Liver (tissue), 9 donors: Measurements from ENCODE around the gene MLX. TPM values are rescaled to one million over a fixed set of nuclear protein-coding genes. Genes with fewer than 3 reads are reported as not detected.
A peak's percentile ranks its signal among the peaks of the same experiment; 100 is the strongest.

Experiments used
- DNase-seq: peaks from one replicate; pipeline ENCODE4 v3.0.0-alpha.2; 2017; ENCODE audit warnings: low spot score
- H3K27ac ChIP-seq, 2 donors: one replicate each; pipeline ENCODE4 v1.7.0; 2013; ENCODE audit warnings: inconsistent platforms in 2 of 2, low read length in 2 of 2, control low read depth in 1 of 2, low read depth in 1 of 2, mild to moderate bottlenecking in 1 of 2
- H3K27me3 ChIP-seq, 4 donors: one replicate each; pipeline versions ENCODE4 v1.6.1 to v1.7.0; 2013; ENCODE audit warnings: low read length in 3 of 4, inconsistent platforms in 1 of 4, mild to moderate bottlenecking in 1 of 4, moderate library complexity in 1 of 4; ENCODE audit not compliant: control insufficient read depth in 4 of 4, insufficient read depth in 4 of 4
- H3K36me3 ChIP-seq, 4 donors: one replicate each; pipeline versions ENCODE4 v1.6.1 to v1.7.0; 2013; ENCODE audit warnings: low read length in 3 of 4, mild to moderate bottlenecking in 3 of 4, low read depth in 1 of 4, moderate library complexity in 1 of 4; ENCODE audit not compliant: control insufficient read depth in 4 of 4, insufficient read depth in 3 of 4
- H3K4me1 ChIP-seq, 4 donors: one replicate each; pipeline versions ENCODE4 v1.6.1 to v1.7.0; 2013; ENCODE audit warnings: low read length in 3 of 4, mild to moderate bottlenecking in 3 of 4, moderate library complexity in 1 of 4; ENCODE audit not compliant: control insufficient read depth in 4 of 4, insufficient read depth in 4 of 4
- H3K4me3 ChIP-seq, 3 donors: one replicate each; pipeline versions ENCODE4 v1.6.1 to v1.7.0; 2013; ENCODE audit warnings: low read length in 3 of 3, control low read depth in 1 of 3, low read depth in 1 of 3, mild to moderate bottlenecking in 1 of 3
- H3K9ac ChIP-seq, 2 donors: one replicate each; pipeline ENCODE4 v1.7.0; 2013; ENCODE audit warnings: low read length in 2 of 2, mild to moderate bottlenecking in 2 of 2, moderate library complexity in 2 of 2, control low read depth in 1 of 2, low read depth in 1 of 2
- H3K9me3 ChIP-seq, 4 donors: one replicate each; pipeline versions ENCODE4 v1.6.1 to v1.7.0; 2013; ENCODE audit warnings: low read length in 3 of 4; ENCODE audit not compliant: control insufficient read depth in 4 of 4
- EGR1 ChIP-seq, 2 donors: IDR thresholded peaks; 2 replicates each; pipeline ENCODE4 v1.6.1; 2016 to 2018; ENCODE audit warnings: antibody characterized with exemption in 2 of 2, low read depth in 2 of 2
- FOXA1 ChIP-seq: IDR thresholded peaks from 2 replicates; pipeline ENCODE4 v1.6.1; 2016; ENCODE audit warnings: antibody characterized with exemption
- FOXA2 ChIP-seq: IDR thresholded peaks from 2 replicates; pipeline ENCODE4 v1.6.1; 2016; ENCODE audit warnings: antibody characterized with exemption
- GABPA ChIP-seq, 2 donors: IDR thresholded peaks in 1 of 2; conservative IDR thresholded peaks in 1 of 2; 2 replicates each; pipeline ENCODE4 v1.6.1; 2016; ENCODE audit warnings: antibody characterized with exemption in 2 of 2, mild to moderate bottlenecking in 1 of 2, moderate library complexity in 1 of 2
- HNF4A ChIP-seq, 2 donors: conservative IDR thresholded peaks; 2 replicates each; pipeline ENCODE4 v1.6.1; 2016; ENCODE audit warnings: antibody characterized with exemption in 2 of 2, mild to moderate bottlenecking in 2 of 2
- HNF4G ChIP-seq: IDR thresholded peaks from 2 replicates; pipeline ENCODE4 v1.6.1; 2016; ENCODE audit warnings: antibody characterized with exemption
- JUND ChIP-seq, 2 donors: IDR thresholded peaks; 2 replicates each; pipeline ENCODE4 v1.6.1; 2016; ENCODE audit warnings: antibody characterized with exemption in 2 of 2
- NR2F2 ChIP-seq: IDR thresholded peaks from 2 replicates; pipeline ENCODE4 v1.6.1; 2016; ENCODE audit warnings: antibody characterized with exemption
- RAD21 ChIP-seq, 2 donors: IDR thresholded peaks; 2 replicates each; pipeline ENCODE4 v1.6.1; 2016; ENCODE audit warnings: antibody characterized with exemption in 2 of 2, mild to moderate bottlenecking in 2 of 2
- RXRA ChIP-seq, 2 donors: IDR thresholded peaks; 2 replicates each; pipeline ENCODE4 v1.6.1; 2017 to 2018; ENCODE audit warnings: antibody characterized with exemption in 2 of 2, mild to moderate bottlenecking in 1 of 2
- SP1 ChIP-seq: IDR thresholded peaks from 2 replicates; pipeline ENCODE4 v1.6.1; 2018; ENCODE audit warnings: antibody characterized with exemption, mild to moderate bottlenecking
- TAF1 ChIP-seq: conservative IDR thresholded peaks from 2 replicates; pipeline ENCODE4 v1.6.1; 2016; ENCODE audit warnings: antibody characterized with exemption, mild to moderate bottlenecking
- YY1 ChIP-seq: IDR thresholded peaks from 2 replicates; pipeline ENCODE4 v1.6.1; 2016; ENCODE audit warnings: antibody characterized with exemption, mild to moderate bottlenecking
- WGBS: extraction: QIAGEN DNeasy Blood & Tissue Kit; methylation state at CpG from one replicate; pipeline ENCODE4 v1.1.7; 2013; 5-methylcytosine and 5-hydroxymethylcytosine counted together
- polyA plus RNA-seq, 2 donors: library from polyadenylated mRNA; stranded (reverse) in 1 of 2; unstranded in 1 of 2; fragments of 200-250 nt in 1 of 2; fragments of >200 nt in 1 of 2; fragmentation: Nextera tagmentation in 1 of 2; extraction: Ambion mirVana in 1 of 2; gene quantifications; one replicate each; pipeline versions ENCODE4 v1.2.1 to v1.2.3, GENCODE V29; 2013 to 2015
- total RNA-seq, 2 donors: library from RNA; depleted of rRNA; stranded (reverse); fragments of >200 nt; gene quantifications; one replicate each; pipeline ENCODE4 v1.2.3, GENCODE V29; 2014
- TF ChIP-seq, protein P1 (sequence below): IDR thresholded peaks from 2 replicates; pipeline ENCODE4 v1.6.1; 2016; ENCODE audit warnings: antibody characterized with exemption
- TF ChIP-seq, protein P2 (sequence below): fragments of 150-350 bp; IDR thresholded peaks from 2 replicates; pipeline ENCODE4 v1.5.1; 2017; ENCODE audit warnings: improper control_type of control experiment, low read depth, low read length; ENCODE audit not compliant: missing input control
- TF ChIP-seq, protein P3 (sequence below): IDR thresholded peaks from 2 replicates; pipeline ENCODE4 v1.6.1; 2016; ENCODE audit warnings: antibody characterized with exemption
- TF ChIP-seq, protein P4 (sequence below): IDR thresholded peaks from 2 replicates; pipeline ENCODE4 v1.6.1; 2016; ENCODE audit warnings: antibody characterized with exemption, mild to moderate bottlenecking
- TF ChIP-seq, protein P5 (sequence below): IDR thresholded peaks from 2 replicates; pipeline ENCODE4 v1.6.1; 2016; ENCODE audit warnings: antibody characterized with exemption
- donor health status: healthy.
- donor health status: healthy.
- donor health status: healthy.
- donor health status: healthy.
- donor health status: healthy.

The MLX gene
- total and polyA plus RNA-seq, 4 donors = 19.4 to 40.0 (median 32.1) TPM

DNA sequence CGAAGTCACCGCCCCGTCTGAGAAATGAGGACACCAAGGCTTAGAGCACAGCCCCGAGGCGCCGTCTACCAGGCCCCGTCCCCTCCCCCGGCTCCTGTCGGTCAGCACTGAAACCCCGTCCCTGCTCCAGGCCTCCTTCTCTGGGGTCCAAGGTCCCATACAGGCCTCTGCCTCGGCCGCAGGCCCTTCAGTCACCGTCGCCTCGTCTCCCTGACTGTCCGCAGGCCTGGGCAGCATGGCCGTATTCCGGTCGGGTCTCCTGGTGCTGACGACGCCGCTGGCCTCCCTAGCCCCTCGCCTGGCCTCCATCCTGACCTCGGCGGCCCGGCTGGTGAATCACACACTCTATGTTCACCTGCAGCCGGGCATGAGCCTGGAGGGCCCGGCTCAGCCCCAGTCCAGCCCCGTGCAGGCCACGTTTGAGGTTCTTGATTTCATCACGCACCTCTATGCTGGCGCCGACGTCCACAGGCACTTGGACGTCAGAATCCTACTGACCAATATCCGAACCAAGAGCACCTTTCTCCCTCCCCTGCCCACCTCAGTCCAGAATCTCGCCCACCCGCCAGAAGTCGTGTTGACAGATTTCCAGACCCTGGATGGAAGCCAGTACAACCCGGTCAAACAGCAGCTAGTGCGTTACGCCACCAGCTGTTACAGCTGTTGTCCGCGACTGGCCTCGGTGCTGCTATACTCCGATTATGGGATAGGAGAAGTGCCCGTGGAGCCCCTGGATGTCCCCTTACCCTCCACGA is 4.3 kb upstream of the MLX start:
- H3K4me1 ChIP-seq = peaks cover 15 to 56% (median 45%) of the 10 kb centered on the region in 4 donors

DNA sequence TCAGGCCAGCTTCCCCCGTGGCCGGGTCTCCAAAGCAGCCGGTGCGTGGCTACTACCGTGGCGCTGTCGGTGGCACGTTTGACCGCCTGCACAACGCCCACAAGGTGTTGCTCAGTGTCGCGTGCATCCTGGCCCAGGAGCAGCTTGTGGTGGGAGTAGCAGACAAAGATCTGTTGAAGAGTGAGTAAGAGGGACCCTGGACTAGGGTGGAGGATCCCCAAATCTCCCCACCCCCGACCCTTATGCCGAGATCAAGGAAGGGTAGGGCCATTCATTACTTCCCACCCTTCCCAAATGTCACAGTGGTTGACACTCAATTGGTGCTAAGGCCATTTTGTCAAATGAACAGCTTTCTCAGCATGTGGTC is 3.8 kb upstream of the MLX start:
- peak overlapping the region; percentile 85 to 86 for H3K27ac ChIP-seq
- no peak for TF ChIP-seq FOXA1
- TF ChIP-seq SP1 = no peak
- no peak for TF ChIP-seq TAF1
- no peak for TF ChIP-seq EGR1 (IDR thresholded peaks at IDR 0.05; ENCODE audit: low read depth in 2 of 2)
- TF ChIP-seq, protein P1, sequence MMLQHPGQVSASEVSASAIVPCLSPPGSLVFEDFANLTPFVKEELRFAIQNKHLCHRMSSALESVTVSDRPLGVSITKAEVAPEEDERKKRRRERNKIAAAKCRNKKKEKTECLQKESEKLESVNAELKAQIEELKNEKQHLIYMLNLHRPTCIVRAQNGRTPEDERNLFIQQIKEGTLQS = no peak
- TF ChIP-seq YY1 = no peak
- TF ChIP-seq, protein P2, sequence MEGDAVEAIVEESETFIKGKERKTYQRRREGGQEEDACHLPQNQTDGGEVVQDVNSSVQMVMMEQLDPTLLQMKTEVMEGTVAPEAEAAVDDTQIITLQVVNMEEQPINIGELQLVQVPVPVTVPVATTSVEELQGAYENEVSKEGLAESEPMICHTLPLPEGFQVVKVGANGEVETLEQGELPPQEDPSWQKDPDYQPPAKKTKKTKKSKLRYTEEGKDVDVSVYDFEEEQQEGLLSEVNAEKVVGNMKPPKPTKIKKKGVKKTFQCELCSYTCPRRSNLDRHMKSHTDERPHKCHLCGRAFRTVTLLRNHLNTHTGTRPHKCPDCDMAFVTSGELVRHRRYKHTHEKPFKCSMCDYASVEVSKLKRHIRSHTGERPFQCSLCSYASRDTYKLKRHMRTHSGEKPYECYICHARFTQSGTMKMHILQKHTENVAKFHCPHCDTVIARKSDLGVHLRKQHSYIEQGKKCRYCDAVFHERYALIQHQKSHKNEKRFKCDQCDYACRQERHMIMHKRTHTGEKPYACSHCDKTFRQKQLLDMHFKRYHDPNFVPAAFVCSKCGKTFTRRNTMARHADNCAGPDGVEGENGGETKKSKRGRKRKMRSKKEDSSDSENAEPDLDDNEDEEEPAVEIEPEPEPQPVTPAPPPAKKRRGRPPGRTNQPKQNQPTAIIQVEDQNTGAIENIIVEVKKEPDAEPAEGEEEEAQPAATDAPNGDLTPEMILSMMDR = no peak
- no peak for TF ChIP-seq GABPA (IDR thresholded peaks at IDR 0.05 in 1 of 2, conservative IDR thresholded peaks at IDR 0.05 in 1 of 2)
- TF ChIP-seq, protein P3, sequence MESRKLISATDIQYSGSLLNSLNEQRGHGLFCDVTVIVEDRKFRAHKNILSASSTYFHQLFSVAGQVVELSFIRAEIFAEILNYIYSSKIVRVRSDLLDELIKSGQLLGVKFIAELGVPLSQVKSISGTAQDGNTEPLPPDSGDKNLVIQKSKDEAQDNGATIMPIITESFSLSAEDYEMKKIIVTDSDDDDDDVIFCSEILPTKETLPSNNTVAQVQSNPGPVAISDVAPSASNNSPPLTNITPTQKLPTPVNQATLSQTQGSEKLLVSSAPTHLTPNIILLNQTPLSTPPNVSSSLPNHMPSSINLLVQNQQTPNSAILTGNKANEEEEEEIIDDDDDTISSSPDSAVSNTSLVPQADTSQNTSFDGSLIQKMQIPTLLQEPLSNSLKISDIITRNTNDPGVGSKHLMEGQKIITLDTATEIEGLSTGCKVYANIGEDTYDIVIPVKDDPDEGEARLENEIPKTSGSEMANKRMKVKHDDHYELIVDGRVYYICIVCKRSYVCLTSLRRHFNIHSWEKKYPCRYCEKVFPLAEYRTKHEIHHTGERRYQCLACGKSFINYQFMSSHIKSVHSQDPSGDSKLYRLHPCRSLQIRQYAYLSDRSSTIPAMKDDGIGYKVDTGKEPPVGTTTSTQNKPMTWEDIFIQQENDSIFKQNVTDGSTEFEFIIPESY = no peak
- TF ChIP-seq HNF4G = no peak
- TF ChIP-seq RAD21 (IDR thresholded peaks at IDR 0.05) = no peak
- TF ChIP-seq NR2F2 = no peak
- TF ChIP-seq, protein P4, sequence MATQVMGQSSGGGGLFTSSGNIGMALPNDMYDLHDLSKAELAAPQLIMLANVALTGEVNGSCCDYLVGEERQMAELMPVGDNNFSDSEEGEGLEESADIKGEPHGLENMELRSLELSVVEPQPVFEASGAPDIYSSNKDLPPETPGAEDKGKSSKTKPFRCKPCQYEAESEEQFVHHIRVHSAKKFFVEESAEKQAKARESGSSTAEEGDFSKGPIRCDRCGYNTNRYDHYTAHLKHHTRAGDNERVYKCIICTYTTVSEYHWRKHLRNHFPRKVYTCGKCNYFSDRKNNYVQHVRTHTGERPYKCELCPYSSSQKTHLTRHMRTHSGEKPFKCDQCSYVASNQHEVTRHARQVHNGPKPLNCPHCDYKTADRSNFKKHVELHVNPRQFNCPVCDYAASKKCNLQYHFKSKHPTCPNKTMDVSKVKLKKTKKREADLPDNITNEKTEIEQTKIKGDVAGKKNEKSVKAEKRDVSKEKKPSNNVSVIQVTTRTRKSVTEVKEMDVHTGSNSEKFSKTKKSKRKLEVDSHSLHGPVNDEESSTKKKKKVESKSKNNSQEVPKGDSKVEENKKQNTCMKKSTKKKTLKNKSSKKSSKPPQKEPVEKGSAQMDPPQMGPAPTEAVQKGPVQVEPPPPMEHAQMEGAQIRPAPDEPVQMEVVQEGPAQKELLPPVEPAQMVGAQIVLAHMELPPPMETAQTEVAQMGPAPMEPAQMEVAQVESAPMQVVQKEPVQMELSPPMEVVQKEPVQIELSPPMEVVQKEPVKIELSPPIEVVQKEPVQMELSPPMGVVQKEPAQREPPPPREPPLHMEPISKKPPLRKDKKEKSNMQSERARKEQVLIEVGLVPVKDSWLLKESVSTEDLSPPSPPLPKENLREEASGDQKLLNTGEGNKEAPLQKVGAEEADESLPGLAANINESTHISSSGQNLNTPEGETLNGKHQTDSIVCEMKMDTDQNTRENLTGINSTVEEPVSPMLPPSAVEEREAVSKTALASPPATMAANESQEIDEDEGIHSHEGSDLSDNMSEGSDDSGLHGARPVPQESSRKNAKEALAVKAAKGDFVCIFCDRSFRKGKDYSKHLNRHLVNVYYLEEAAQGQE = no peak
- TF ChIP-seq RXRA (IDR thresholded peaks at IDR 0.05) = no peak
- TF ChIP-seq JUND (IDR thresholded peaks at IDR 0.05) = no peak
- no peak for TF ChIP-seq HNF4A (conservative IDR thresholded peaks at IDR 0.05)
- TF ChIP-seq, protein P5, sequence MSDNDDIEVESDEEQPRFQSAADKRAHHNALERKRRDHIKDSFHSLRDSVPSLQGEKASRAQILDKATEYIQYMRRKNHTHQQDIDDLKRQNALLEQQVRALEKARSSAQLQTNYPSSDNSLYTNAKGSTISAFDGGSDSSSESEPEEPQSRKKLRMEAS = no peak
- TF ChIP-seq FOXA2 = no peak
- H3K9me3 ChIP-seq = no peaks in the 10 kb centered on the region
- H3K4me1 ChIP-seq = peaks cover 15 to 60% (median 49%) of the 10 kb centered on the region in 4 donors
- peaks cover 0 to 8% (median 5%) of the 10 kb centered on the region in 4 donors for H3K36me3 ChIP-seq
- WGBS = 33% methylated on average over 14 of the region's 14 CpGs
- no peak for DNase-seq
- peak overlapping the region; percentile 80 to 90 (median 85) for H3K4me3 ChIP-seq
- H3K9ac ChIP-seq = peak overlapping the region; percentile 61 to 97
- no peaks in the 10 kb centered on the region for H3K27me3 ChIP-seq

More for the DNA sequence above, 4.3 kb upstream of the MLX start:
- peak overlapping the region; percentile 80 to 90 (median 85) for H3K4me3 ChIP-seq
- TF ChIP-seq TAF1 (no peak), RAD21 (IDR thresholded peaks at IDR 0.05) (peak in 1 of 2 donors; percentile 6), GABPA (IDR thresholded peaks at IDR 0.05 in 1 of 2, conservative IDR thresholded peaks at IDR 0.05 in 1 of 2) (no peak)
- TF ChIP-seq, protein P2 = peak; percentile 1
- H3K9me3 ChIP-seq = no peaks in the 10 kb centered on the region
- H3K27me3 ChIP-seq = no peaks in the 10 kb centered on the region
- no peak for DNase-seq
- peak overlapping the region; percentile 85 to 86 for H3K27ac ChIP-seq
- H3K9ac ChIP-seq = peak overlapping the region; percentile 61 to 97
- H3K36me3 ChIP-seq = peaks cover 0 to 8% (median 5%) of the 10 kb centered on the region in 4 donors
- WGBS = 3% methylated on average over 48 of the region's 48 CpGs
